ENCODE data around the gene TRPM5.

TRPM5 gene

DNA sequence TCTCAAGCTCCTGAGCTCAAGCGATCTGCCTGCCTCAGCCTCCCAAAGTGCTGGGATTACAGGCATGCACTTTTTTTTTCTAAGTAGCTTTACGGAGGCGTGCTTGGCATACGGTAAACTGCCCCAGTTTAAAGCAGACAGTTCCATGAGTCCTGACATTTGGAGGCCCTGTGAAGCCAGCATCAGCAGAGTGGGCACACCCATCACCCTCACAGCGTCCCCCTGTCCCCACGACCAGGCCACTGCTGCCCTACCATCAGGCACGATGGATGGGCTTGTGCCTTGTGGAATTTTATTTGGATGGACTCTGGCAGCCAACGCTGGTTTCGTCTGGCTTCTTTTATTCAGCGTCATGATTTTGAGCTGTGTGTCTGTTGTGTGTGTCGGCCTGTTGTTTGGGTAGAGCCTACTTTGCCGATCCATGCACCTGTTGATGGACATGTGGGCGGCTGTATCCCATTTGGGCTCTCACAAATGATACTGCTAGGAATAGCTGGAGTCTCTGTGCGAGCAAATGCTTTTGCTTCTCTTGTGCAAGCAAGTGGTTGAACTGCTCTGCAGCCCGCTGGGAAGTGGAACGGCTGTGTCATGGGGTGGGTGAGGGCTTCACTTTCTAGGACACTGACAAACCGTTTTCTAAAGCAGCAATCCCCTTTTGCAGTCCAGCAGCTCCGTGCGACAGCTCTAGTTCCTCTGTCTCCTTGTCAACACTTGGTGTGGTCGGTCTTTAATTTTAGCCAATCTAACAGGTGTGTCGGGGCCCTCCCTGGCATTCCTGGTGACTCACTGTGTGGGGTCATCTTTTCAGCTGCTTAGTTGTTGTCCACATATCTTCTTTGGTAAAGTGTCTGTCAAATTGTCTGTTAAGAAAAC, 24.3 kb upstream of the TRPM5 start:
- no peak for DNase-seq (ENCODE audit: low read depth, low spot score)

- DNase-seq (ENCODE audit: low read depth, low spot score) = no peak
Observed at GRCh38 chr11:2467695-2468055, 23.4 kb upstream of the TRPM5 start.

DNA sequence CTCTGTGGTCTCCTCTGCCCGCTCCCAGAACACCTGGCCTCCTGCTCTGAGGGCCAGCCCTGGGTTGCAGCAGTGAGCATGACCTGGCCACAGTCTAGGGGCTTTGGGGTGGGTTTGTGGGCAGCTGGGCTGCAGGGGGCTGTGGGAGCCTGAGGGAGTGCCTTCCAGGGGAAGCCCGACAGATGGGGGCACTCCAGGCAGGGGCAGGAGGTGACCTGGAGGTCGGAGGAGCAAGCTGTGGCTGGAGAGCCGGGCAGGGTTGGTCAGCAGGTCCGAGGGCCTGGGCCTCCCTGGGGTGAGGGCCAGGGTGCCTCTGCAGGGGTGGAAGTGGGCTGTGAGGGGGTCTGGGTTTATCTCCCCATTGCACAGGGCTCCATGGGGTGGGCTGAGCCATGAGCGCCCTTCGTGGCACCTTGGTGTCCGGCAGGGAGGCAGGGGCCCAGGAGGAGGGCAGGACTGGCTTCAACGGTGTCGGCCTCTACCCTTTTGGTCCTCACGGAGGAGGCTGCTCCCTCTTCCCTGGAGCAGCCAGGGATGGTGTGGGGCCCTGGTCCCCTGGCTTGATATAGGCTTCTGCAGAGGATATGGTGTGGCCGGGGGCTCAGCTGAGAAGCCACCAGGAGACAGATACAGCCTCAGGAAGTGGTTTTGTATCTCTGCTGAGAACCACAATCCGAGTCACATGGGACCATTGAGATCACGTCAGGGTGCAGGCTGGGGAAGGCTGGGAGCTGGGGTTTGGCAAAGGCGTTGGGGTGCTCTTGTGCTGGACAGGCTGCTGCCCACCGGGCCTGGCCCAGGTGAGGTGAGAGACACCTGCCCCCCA, 22.8 kb upstream of the TRPM5 start:
- DNase-seq (ENCODE audit: low read depth, low spot score) = no peak

DNA sequence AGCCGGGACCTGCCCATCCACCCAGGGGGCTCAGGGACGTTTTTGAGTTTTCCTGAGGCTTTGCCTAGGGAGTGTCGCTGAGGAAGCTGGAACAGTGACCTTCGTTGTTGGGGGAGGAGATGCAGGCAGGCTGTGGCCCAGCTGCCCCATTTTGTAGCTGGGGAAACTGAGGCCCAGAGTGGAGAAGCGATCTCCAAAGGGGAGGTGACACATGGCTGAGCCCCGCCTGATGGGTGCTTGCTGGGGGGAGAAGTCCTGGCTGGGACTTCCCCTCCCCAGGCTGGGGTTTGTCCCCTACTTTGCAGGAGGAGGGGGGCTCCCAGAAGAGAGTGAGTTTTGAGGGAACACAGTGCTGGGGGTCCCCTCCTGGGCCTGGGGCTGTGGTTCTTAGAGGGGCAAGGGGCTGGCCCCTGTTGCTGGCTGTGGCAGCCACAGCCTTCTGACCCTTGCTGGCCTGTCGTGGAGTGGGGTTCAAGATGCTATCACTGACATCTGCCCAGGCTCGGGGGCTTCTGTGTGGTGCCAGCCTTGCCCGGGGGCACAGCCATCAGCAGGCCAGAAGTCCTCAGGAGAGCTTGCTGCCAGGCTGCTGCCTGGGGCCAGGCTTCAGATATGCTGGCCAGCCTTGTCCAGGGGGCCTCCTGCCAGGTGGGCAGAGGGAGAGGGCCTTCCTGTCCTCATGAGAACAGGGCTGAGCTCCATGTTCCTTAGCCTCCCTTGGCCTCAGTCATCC, 21.9 kb upstream of the TRPM5 start:
- DNase-seq (ENCODE audit: low read depth, low spot score) = no peak

- no peak for DNase-seq (ENCODE audit: low read depth, low spot score)
Observed at GRCh38 chr11:2465202-2466068, 21.1 kb upstream of the TRPM5 start.

DNA sequence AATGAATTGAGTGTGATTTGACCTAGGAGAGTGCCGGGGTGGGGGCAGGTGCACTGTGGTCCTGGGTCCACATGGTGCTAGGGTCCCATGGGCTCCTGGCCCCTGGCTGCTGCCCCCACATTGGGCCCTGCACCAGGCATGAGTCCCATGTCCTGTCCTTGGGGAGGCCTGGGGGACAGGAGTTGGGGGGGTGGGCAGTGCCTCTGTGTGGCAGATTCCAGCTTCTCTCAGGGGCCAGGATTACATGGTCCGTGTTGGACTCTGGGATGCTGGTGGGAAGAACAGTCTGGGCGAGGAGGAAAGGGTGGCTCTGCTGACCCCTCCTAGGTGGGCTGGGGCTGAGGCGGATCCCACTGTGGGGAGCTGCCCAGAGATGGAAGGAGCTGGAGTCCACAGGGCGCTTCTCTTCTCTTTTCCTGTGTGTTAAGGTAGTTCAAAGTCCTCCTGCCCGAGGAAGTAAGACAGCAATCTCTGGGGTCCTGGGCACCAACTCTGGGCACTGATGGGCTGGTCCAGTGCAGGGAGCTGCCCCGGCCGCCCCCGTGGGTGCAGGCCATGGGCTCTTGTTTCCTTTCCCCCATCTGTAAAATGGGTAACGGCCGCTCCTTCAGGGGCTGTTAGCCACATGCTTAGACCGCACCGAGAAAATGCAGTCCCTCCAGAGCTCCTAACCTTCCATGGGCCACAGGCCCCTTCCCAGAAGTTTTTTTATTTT, 20.3 kb upstream of the TRPM5 start:
- DNase-seq (ENCODE audit: low read depth, low spot score) = no peak

GRCh38 chr11:2463766-2464277, 19.5 kb upstream of the TRPM5 start:
- DNase-seq (ENCODE audit: low read depth, low spot score) = no peak

- no peak for DNase-seq (ENCODE audit: low read depth, low spot score)
Observed at GRCh38 chr11:2462986-2463765, 18.9 kb upstream of the TRPM5 start.

DNA sequence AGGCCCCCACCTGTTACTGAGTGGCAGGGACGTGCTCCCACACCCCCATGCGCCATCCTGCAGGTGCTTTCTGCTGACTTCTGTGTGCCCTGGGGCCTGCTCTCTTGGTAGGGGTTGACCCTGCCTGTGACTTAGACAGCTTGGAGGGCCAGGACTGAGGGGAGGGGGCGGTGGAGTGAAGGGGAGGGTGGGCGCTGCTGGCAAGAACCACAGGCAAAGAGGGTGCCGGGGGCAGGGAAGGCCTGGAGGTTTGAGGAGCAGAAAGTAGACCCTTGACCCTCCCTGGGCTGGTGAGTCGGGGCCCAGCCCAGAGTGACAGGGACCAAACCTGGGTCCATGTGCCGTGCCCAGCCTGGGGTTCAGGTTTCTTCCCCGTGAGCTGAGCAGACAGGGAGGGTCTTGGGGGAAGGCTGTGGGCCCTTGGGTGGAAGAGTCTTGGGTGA, 18.2 kb upstream of the TRPM5 start:
- no peak for DNase-seq (ENCODE audit: low read depth, low spot score)

- DNase-seq (ENCODE audit: low read depth, low spot score) = no peak
Observed at GRCh38 chr11:2461956-2462542, 17.7 kb upstream of the TRPM5 start.

DNA sequence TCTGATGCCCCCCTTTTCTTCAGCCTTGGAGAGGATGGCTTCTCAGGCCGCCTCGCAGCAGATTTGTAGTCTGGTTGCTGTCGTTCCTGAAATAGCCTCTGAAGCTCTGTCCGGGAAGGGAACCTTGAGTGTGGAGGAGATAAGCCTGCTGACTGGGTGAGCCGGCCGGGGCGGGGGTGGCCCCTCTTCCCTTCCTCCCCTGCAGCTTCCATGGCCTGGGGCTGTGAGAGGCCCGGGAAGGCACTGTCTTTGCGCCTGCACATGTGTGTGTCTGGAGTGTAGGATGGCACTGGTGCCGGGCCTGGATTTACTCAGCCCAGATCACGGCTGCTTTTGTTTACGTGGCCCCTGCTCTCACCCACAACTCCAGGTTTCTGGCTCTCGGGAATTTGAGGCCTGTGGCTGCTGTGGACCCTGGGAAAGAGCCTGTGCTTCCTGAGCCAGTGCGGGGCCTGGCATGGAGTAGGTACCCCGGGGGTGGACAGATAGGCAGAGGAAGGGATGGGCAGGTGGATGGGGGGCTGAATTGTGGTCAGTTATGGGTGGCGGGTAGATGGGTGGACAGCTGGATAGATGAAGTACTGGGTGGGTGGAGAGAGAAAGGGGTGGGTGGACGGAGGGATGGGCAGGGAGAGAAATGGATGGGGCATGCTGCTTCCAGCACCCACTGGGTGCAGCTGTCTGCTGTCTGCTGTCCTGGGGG, 17.1 kb upstream of the TRPM5 start:
- no peak for DNase-seq (ENCODE audit: low read depth, low spot score)

GRCh38 chr11:2460540-2461252, 16.4 kb upstream of the TRPM5 start:
- DNase-seq (ENCODE audit: low read depth, low spot score) = no peak

DNA sequence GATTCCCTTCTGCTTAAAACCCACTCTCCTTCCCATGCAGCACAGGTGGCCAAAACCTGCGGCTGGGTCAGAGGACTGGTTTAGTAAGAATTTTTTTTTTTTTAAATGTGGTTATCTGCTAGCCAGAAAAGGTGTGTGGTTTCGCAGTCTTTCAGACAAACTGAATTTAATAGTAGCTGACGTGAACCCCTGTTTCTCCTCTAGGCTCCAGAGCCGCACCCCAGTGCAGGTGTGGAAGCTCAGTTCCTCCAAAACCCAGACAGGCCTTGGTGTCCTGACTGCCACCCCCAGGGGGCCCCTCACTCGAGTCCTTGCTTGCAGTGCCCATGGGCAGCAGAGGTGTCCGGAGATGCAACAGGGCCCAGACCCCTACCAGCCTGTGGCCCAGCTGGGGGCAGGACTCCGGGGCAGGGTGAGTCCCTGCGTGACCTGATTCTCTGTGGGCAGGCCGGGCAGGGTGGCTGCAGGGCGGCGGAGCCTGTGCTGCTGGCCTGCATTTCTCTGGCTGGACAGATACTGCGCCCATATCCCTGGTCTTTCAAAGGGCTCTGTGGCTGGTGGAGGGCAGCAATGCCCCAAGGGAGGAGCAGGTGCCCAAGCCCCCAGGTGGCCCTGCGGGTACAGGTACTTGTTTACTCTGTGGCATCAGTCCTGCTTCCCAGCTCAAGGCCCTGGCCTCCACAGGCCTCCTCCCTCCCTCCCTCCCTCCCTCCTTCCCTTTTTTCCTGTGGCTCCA, 15.7 kb upstream of the TRPM5 start:
- DNase-seq (ENCODE audit: low read depth, low spot score) = no peak

DNA sequence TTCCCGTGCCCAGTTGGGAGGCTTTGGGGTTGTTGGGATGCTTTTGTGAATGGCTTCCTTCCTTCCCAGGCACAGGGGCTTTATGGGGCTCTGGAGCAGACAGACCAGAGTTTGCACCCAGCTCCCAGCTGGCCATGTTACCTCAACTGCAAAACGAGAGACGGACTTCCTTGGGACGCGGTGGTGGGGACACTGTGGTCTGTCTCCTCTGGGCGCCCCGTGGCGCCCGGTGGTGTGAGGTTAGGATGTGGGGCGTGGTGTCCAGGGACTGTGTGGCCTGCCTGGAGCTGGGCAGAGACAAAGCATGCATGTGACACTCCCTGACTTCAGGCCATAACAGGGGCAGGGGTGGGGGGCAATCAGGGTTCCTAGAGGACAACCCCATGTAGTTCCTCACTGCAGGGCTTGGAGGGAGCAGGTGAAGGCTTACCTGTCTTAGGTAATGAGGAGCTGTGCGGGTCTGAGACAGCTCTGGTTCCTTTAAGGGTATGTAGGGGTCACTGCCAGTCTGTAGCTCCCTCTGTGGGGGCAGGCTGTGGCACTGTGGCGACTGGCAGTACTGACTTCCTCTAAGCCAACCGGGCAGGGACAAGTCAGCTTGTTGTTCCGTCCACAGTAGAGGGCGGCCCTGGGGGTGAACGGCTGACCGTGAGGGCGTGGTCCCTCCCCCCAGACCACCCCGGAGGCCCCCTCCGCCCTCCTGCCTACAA, 14.9 kb upstream of the TRPM5 start:
- DNase-seq (ENCODE audit: low read depth, low spot score) = no peak

DNA sequence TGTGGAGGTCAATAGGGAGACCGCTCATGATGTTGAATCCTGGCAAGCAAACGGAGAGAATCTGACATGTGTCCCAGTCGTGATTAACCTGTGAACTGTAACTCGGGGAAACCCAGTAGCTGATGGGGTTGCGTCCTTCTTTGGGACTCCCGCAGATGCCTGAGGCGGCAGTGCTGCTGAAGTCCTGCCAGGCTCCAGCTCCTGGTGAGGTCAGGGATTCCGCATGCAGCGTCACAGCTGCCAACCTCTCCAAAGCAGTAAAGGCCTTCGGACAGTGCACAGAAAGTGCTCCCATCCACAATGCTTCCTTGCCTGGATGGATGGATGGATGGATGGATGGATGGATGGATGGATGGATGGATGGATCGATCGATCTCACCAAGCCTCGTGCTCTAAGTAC, 14.0 kb upstream of the TRPM5 start:
- DNase-seq (ENCODE audit: low read depth, low spot score) = no peak

DNA sequence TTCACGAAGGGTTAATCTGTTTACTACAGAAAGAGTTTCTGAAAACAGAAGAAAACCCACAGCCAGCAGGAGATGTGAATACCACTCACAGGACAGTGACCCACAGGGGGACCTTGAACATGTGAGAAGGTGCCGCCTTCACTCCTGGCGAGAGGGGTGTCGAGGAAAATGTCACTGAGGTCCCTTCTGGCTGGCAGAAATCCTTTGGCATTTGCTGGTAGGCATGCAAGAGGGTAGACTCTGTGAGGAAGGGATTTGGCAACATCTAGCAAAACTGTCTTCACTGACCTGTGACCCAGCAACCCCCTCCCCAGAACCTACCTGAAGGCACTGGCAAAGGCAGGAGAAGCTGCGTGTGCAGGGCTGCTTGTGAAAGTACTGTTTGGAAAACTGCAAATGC, 9.1 kb upstream of the TRPM5 start:
- no peak for DNase-seq (ENCODE audit: low read depth, low spot score)
